ENCODE results near the gene INMT.

The INMT gene

GRCh38 chr7:30780941-30781340 lies 29.0 kb downstream of the INMT start:
- Histone ChIP-seq H3K4me2 (ENCODE audit: low read length) (no peak overlapping the region), H3K27me3 (ENCODE audit: control insufficient read depth, low read length) (no peaks in the 10 kb centered on the region), H4K20me1 (ENCODE audit: control insufficient read depth, insufficient read depth, low read depth, low read length) (no peaks in the 10 kb centered on the region), H3K9me2 (replicated peaks; ENCODE audit: control insufficient read depth, low read length) (no peaks in the 10 kb centered on the region), H3K36me3 (ENCODE audit: control insufficient read depth, low read length) (peaks cover 7% of the 10 kb centered on the region; the same call in 1 of the 2 replicates), H3K4me1 (ENCODE audit: control insufficient read depth, low read length) (no peaks in the 10 kb centered on the region), H3K9me3 (ENCODE audit: control insufficient read depth, insufficient read depth, low read length) (no peaks in the 10 kb centered on the region), H3K27ac (ENCODE audit: low read depth, low read length) (no peak overlapping the region), H3K4me3 (ENCODE audit: low read length) (no peak overlapping the region), H3K79me2 (ENCODE audit: control insufficient read depth, low read length) (no peaks in the 10 kb centered on the region), H3F3A (ENCODE audit: control insufficient read depth, insufficient read depth) (no peaks in the 10 kb centered on the region)
- TF ChIP-seq, protein P1, sequence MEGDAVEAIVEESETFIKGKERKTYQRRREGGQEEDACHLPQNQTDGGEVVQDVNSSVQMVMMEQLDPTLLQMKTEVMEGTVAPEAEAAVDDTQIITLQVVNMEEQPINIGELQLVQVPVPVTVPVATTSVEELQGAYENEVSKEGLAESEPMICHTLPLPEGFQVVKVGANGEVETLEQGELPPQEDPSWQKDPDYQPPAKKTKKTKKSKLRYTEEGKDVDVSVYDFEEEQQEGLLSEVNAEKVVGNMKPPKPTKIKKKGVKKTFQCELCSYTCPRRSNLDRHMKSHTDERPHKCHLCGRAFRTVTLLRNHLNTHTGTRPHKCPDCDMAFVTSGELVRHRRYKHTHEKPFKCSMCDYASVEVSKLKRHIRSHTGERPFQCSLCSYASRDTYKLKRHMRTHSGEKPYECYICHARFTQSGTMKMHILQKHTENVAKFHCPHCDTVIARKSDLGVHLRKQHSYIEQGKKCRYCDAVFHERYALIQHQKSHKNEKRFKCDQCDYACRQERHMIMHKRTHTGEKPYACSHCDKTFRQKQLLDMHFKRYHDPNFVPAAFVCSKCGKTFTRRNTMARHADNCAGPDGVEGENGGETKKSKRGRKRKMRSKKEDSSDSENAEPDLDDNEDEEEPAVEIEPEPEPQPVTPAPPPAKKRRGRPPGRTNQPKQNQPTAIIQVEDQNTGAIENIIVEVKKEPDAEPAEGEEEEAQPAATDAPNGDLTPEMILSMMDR (IDR thresholded peaks at IDR 0.05; ENCODE audit: low read depth, low read length, poor library complexity, severe bottlenecking): no peak
- TF ChIP-seq EZH2phosphoT487 (IDR thresholded peaks at IDR 0.05; ENCODE audit: borderline replicate concordance, low read length): no peak

DNA sequence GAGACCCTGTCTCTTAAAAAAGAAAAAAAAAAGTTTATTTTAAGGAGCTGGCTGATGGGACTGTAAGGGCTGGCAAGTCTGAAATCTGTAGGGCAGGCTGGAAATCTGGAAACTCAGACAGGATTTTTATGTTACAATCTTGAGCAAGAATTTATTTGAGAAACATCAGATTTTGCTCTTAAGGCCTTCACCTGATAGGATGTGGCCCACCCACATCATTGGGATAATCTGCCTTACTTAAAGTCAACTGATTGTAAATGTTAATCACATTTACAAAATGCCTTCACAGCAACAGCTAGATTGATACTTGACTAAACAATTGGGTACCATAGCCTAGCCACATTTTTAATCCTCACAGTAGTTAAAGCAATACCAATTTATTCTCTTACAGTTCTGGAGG lies 30.8 kb downstream of the INMT start:
- peaks cover 9% of the 10 kb centered on the region; the same call in 1 of the 2 replicates for H3K36me3 ChIP-seq (ENCODE audit: control insufficient read depth, low read length)
- H3K4me1 ChIP-seq (ENCODE audit: control insufficient read depth, low read length): no peaks in the 10 kb centered on the region
- no peaks in the 10 kb centered on the region for H3F3A ChIP-seq (ENCODE audit: control insufficient read depth, insufficient read depth)
- no peak overlapping the region for H3K4me2 ChIP-seq (ENCODE audit: low read length)
- no peaks in the 10 kb centered on the region for H3K9me2 ChIP-seq (replicated peaks; ENCODE audit: control insufficient read depth, low read length)
- H3K9me3 ChIP-seq (ENCODE audit: control insufficient read depth, insufficient read depth, low read length): no peaks in the 10 kb centered on the region
- no peaks in the 10 kb centered on the region for H4K20me1 ChIP-seq (ENCODE audit: control insufficient read depth, insufficient read depth, low read depth, low read length)
- H3K27me3 ChIP-seq (ENCODE audit: control insufficient read depth, low read length): no peaks in the 10 kb centered on the region
- H3K79me2 ChIP-seq (ENCODE audit: control insufficient read depth, low read length): no peaks in the 10 kb centered on the region
- no peak overlapping the region for H3K4me3 ChIP-seq (ENCODE audit: low read length)
- TF ChIP-seq, protein P1 (IDR thresholded peaks at IDR 0.05; ENCODE audit: low read depth, low read length, poor library complexity, severe bottlenecking): no peak
- no peak for TF ChIP-seq EZH2phosphoT487 (IDR thresholded peaks at IDR 0.05; ENCODE audit: borderline replicate concordance, low read length)
- H3K27ac ChIP-seq (ENCODE audit: low read depth, low read length): no peak overlapping the region

DNA sequence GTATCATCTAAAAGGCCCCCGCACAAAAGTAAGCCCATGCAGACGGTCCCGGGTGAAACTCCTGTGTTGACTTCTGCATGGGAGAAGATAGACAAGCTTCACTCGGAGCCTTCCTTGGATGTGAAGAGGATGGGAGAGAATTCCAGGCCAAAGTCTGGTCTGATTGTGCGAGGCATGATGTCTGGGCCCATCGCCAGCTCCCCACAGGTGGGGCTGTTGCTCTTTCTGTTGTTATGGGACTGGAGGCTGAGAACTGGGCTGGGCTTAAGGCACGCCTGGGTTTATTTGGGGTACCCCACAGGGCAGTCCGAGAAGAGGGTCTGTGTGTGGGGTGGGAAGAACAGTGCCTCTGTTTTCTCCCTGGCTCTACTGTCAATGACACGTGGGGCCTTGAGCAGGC lies 33.9 kb downstream of the INMT start:
- H3K27ac ChIP-seq (ENCODE audit: low read depth, low read length): no peak overlapping the region
- H3K79me2 ChIP-seq (ENCODE audit: control insufficient read depth, low read length): no peaks in the 10 kb centered on the region
- H3K36me3 ChIP-seq (ENCODE audit: control insufficient read depth, low read length): peaks cover 9% of the 10 kb centered on the region; the same call in 1 of the 2 replicates
- no peaks in the 10 kb centered on the region for H3K4me1 ChIP-seq (ENCODE audit: control insufficient read depth, low read length)
- H3K4me3 ChIP-seq (ENCODE audit: low read length): no peak overlapping the region
- H3K9me3 ChIP-seq (ENCODE audit: control insufficient read depth, insufficient read depth, low read length): no peaks in the 10 kb centered on the region
- no peaks in the 10 kb centered on the region for H4K20me1 ChIP-seq (ENCODE audit: control insufficient read depth, insufficient read depth, low read depth, low read length)
- no peaks in the 10 kb centered on the region for H3K9me2 ChIP-seq (replicated peaks; ENCODE audit: control insufficient read depth, low read length)
- no peaks in the 10 kb centered on the region for H3F3A ChIP-seq (ENCODE audit: control insufficient read depth, insufficient read depth)
- H3K4me2 ChIP-seq (ENCODE audit: low read length): no peak overlapping the region
- no peak for TF ChIP-seq EZH2phosphoT487 (IDR thresholded peaks at IDR 0.05; ENCODE audit: borderline replicate concordance, low read length)
- TF ChIP-seq, protein P1 (IDR thresholded peaks at IDR 0.05; ENCODE audit: low read depth, low read length, poor library complexity, severe bottlenecking): no peak
- no peaks in the 10 kb centered on the region for H3K27me3 ChIP-seq (ENCODE audit: control insufficient read depth, low read length)

Measured in DOHH2 (cell line).